ENCODE data around the gene MAST4.

- no peak for TF ChIP-seq CTCF (conservative IDR thresholded peaks at IDR 0.05; ENCODE audit: low read length)
- TF ChIP-seq EZH2phosphoT487 (IDR thresholded peaks at IDR 0.05; ENCODE audit: borderline replicate concordance, low read depth, low read length), result no peak
Measured at GRCh38 chr5:66881480-66882161, 285.4 kb downstream of the MAST4 start.
